Inferior parietal cortex (tissue), 1 donor: ENCODE data around the gene TP53I13.

Source experiments
- DNase-seq: peaks from one replicate; pipeline ENCODE4 v3.0.0-alpha.2; 2016; ENCODE audit errors: extremely low spot score

Gene TP53I13

GRCh38 chr17:29615492-29616299 lies 47.2 kb downstream of the TP53I13 start:
- DNase-seq: peak; percentile 93

- DNase-seq: no peak
Measured at GRCh38 chr17:29616300-29617048, 48.0 kb downstream of the TP53I13 start.

- DNase-seq: peak; percentile 80
Measured at GRCh38 chr17:29617125-29617480, 48.6 kb downstream of the TP53I13 start.

- no peak for DNase-seq
Measured at GRCh38 chr17:29617481-29618271, 49.2 kb downstream of the TP53I13 start.

- no peak for DNase-seq
Measured at GRCh38 chr17:29618272-29619065, 50.0 kb downstream of the TP53I13 start.

DNA sequence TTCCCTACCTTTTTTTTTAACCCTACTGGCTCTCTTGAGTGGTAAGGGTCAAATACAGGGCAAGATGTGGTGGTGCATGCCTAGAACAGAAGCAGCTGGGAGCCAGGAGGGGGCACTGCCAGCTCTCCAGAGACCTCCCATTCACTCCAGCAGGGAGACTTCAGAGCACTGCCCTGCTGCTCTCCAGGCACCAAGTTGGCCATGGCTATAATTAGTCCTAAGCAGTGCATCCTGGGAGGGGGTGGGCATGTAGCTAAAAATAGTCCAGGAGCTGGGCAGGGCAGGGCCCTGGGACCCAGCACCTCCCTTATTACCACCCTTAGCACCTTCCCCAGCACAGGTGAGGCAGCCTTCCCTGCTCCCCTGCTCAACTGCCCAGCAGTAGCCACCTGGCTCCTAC lies 50.8 kb downstream of the TP53I13 start:
- no peak for DNase-seq

DNA sequence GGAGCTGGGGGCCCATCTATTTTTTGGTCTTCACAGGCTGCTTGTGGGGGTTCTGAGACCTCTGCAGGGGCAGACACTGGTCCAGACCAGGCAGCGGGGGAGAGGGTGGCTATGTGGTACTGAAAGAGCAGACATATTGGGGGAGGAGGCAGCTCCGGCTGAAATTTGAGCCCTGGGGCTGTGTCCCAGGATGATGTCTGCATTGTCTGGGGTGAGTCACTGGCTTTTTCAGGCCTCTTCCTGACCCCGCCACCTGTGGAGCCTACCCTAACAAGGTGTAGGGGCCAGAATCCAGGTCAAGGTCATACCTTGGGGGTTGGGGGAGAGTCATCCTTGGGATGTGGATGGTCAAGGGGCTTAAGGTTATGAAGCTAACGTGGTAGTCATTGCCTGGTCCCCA lies 51.8 kb downstream of the TP53I13 start:
- DNase-seq: no peak

- DNase-seq: no peak
Measured at GRCh38 chr17:29620779-29621500, 52.4 kb downstream of the TP53I13 start.

DNA sequence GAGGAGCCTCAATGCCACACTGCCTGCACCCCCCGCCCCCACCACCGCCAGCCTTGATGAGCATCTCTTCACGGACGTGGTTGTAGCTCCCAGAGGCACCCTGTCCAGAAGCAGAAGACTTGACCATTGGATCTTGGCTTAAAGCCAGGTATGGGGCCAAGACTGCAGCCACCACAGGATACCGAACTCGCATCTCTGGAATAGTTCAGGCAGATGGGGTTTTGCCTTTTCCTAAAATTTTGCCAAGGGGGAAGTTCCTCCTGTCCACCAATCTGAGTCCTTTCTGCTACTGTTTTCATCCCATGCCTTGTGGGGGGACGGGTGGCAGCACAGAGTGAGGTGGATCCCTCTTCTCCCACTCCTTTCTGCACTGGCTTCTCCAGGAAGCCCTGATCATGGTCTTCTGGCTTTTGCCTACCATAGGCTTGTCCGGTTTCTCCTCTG lies 53.3 kb downstream of the TP53I13 start:
- DNase-seq: no peak
